GM04503 (cell line): Measurements from ENCODE around the gene C10orf53.

Source experiments
- DNase-seq: peaks from one replicate; pipeline ENCODE4 v3.0.0-alpha.2; 2012; ENCODE audit warnings: low read depth

Gene C10orf53

GRCh38 chr10:49737474-49738201, 58.2 kb downstream of the C10orf53 start:
- no peak for DNase-seq

- no peak for DNase-seq
These were observed 59.3 kb downstream of the C10orf53 start for GRCh38 chr10:49738616-49739360.

- no peak for DNase-seq
These were observed 60.0 kb downstream of the C10orf53 start for GRCh38 chr10:49739426-49739825.

- no peak for DNase-seq
These were observed 61.1 kb downstream of the C10orf53 start for GRCh38 chr10:49740346-49741107.

GRCh38 chr10:49741108-49741995, 61.9 kb downstream of the C10orf53 start:
- DNase-seq: no peak

- DNase-seq: no peak
These were observed 63.4 kb downstream of the C10orf53 start for GRCh38 chr10:49742683-49743463.

GRCh38 chr10:49743464-49744075, 64.1 kb downstream of the C10orf53 start:
- DNase-seq: no peak

- DNase-seq: no peak
These were observed 64.7 kb downstream of the C10orf53 start for GRCh38 chr10:49744091-49744685.

GRCh38 chr10:49744924-49745605, 65.6 kb downstream of the C10orf53 start:
- DNase-seq: no peak

- no peak for DNase-seq
These were observed 66.3 kb downstream of the C10orf53 start for GRCh38 chr10:49745756-49746155.

GRCh38 chr10:49746626-49747302, 67.3 kb downstream of the C10orf53 start:
- no peak for DNase-seq
